HL-60 (cell line): ENCODE measurements around the gene MOV10L1.

Experiments used
- POLR2AphosphoS5 ChIP-seq: IDR thresholded peaks from 2 replicates; pipeline ENCODE4 v1.6.1; 2012; ENCODE audit warnings: low read depth
- TF ChIP-seq, protein P1 (sequence below): IDR thresholded peaks from one replicate; pipeline ENCODE4 v1.5.1; 2011; ENCODE audit warnings: low read length, control low read depth, inconsistent platforms; ENCODE audit not compliant: insufficient read depth

GRCh38 chr22:50189849-50190181 is 100.0 kb downstream of the MOV10L1 start:
- TF ChIP-seq, protein P1, sequence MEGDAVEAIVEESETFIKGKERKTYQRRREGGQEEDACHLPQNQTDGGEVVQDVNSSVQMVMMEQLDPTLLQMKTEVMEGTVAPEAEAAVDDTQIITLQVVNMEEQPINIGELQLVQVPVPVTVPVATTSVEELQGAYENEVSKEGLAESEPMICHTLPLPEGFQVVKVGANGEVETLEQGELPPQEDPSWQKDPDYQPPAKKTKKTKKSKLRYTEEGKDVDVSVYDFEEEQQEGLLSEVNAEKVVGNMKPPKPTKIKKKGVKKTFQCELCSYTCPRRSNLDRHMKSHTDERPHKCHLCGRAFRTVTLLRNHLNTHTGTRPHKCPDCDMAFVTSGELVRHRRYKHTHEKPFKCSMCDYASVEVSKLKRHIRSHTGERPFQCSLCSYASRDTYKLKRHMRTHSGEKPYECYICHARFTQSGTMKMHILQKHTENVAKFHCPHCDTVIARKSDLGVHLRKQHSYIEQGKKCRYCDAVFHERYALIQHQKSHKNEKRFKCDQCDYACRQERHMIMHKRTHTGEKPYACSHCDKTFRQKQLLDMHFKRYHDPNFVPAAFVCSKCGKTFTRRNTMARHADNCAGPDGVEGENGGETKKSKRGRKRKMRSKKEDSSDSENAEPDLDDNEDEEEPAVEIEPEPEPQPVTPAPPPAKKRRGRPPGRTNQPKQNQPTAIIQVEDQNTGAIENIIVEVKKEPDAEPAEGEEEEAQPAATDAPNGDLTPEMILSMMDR = no peak
- TF ChIP-seq POLR2AphosphoS5 = no peak
